ENCODE results near the gene FKBP10. TPM values are rescaled to one million over a fixed set of nuclear protein-coding genes. Genes with fewer than 3 reads are reported as not detected.

The FKBP10 gene, protein sequence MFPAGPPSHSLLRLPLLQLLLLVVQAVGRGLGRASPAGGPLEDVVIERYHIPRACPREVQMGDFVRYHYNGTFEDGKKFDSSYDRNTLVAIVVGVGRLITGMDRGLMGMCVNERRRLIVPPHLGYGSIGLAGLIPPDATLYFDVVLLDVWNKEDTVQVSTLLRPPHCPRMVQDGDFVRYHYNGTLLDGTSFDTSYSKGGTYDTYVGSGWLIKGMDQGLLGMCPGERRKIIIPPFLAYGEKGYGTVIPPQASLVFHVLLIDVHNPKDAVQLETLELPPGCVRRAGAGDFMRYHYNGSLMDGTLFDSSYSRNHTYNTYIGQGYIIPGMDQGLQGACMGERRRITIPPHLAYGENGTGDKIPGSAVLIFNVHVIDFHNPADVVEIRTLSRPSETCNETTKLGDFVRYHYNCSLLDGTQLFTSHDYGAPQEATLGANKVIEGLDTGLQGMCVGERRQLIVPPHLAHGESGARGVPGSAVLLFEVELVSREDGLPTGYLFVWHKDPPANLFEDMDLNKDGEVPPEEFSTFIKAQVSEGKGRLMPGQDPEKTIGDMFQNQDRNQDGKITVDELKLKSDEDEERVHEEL
- total RNA-seq, result 285 and 416 TPM in 2 replicates

DNA sequence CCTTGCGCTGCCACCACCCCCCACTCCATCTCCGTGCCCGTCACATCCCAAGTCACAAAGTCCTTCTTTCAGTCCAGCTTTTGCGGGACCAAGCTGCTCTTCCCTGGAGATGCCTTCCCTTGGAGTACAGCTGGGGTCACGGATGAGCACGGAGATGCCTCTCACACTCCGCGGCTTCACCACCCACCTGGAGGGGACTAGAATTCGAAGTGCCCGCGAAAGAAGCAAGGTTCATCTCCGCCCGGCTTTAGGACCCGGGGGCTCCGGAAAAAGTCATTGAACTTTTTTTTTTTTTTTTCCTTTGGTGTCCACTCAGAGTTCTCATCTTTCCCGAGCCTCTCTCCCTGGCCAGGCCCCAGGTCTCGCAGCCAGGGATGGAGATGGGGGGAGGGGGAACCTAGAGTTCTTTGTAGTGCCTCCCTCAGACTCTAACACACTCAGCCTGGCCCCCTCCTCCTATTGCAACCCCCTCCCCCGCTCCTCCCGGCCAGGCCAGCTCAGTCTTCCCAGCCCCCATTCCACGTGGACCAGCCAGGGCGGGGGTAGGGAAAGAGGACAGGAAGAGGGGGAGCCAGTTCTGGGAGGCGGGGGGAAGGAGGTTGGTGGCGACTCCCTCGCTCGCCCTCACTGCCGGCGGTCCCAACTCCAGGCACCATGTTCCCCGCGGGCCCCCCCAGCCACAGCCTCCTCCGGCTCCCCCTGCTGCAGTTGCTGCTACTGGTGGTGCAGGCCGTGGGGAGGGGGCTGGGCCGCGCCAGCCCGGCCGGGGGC, at the start of gene FKBP10:
Gene FKBP10, plus strand, starts transcription at position 624 of the 771 bp plus-strand sequence. Its CDS starts 31 bp downstream, at position 655.

DNA sequence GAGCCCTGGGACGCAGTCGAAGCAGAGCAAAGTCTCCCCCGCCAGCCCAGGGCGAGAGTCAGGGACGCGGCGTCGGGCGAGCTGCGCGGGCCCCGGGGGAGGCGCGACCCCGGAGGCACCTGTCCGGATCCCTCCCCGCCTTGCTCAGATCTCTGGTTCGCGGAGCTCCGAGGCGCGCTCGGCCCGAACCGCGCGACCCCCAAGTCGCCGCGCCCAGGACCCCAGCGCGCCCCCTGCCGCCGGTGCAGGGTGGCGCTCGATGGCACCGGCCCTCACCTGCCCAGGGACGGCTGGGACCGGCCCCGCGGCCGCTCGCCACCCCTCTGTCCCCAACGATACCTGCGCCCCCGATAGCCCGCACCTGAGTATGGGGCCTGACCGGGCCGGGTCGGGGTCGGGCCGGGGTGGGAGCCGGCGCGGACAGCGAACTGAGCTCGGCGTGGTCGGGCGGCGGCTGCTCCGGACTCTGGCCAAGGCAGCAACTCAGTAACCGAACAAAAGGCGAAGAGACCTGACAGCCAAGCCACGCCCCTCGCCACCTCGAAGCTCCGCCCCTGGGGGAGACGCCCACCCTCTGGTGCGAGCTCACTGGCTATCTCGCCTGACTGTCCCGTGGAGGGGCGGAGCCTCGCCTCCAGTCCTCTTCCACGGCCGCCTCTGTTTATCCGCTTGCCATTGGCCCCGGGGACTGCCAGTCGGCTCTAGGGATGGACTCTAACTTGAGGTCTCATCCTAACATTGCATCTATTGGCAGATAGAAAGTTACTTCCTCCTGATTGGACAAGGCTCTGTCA, 26.4 kb upstream of the FKBP10 start, which contains the start of gene JUP:
Gene JUP, minus strand, starts transcription at position 485 of the 794 bp plus-strand sequence. CDS start 14,857 bp downstream, outside the sequence.

DNA sequence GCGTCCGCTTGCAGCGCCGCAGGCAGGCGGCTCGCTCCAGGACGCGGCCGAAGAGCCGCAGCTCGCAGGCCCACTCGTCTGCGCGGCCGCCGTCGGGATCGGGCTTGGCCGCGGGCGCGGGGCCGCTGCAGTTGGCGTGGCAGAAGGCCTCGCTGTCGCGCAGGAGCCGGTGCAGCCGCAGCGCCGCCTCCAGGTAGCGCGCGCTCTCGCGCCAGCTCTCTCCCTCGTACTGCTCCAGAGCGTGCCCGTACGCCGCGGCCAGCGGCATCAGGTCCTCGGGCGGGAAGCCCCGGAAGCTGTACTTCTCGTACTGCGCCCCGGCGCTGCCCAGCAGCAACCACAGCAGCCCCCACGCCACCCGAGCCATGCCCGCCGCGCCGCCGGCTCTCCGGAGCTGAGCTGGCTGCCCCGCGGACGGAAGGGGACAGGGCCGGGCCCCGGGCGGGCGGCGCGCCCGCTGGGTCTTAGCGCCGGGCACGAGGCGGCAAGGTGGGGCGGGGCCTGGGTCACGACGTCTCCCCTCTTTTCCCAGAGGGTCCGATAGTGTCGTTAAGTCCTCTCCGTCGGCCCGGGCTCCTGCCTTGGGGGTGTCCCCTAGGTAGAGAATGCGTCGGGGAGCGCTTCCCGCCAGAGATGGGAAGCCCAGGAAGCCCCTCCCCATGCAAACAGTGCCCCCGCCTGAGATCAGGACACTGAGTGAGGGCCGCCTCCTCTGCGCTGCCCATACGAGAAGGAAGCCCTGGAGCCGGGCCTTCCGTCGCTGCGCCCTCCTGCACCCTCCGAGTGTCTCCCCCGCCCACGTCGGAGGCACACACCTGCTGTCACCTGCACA, 1.0 kb upstream of the FKBP10 start, which contains the start of gene P3H4:
Gene P3H4, minus strand, starts transcription at position 401 of the 832 bp plus-strand sequence. Its CDS starts 34 bp downstream, at position 367.

DNA sequence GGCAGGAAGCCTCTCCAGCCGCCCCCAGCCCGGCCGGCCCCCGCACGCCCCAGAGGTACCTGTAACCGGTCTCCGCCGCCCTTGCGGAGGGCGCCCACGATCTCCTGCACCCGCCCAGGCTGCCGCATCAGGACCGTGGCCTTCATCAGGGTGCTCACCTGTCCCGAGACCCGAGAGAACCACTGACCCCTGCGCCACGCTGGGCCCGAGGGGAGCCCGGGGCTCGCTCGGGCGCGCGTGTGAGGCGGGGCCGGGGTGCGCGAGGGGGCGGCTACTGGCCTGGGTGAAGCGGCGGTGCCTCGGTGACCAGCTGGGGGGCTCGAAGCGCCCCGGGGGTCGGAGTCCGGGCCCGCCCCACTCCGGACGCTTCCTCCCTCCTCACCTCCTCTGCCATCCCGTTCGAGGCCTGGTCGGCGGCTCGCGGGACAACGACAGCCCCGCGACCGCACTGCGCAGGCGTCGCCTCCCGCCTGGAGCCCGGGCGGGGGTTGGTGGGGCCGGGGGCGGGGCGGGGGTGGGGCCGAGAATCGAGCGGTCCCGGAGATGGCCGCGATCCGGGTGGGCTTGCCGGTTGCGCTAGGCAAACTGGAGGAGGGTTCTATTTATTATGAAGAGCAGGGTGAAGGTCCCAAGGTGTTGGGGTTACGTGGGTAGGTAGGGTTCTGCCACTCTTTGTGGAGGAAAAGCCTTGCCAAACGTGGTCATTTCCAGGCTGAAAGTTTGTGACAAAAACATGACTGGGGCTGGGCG, 23.2 kb downstream of the FKBP10 start, which contains the start of gene NT5C3B:
Gene NT5C3B, minus strand, starts transcription at position 433 of the 750 bp plus-strand sequence. Its CDS starts 39 bp downstream, at position 394.

DNA sequence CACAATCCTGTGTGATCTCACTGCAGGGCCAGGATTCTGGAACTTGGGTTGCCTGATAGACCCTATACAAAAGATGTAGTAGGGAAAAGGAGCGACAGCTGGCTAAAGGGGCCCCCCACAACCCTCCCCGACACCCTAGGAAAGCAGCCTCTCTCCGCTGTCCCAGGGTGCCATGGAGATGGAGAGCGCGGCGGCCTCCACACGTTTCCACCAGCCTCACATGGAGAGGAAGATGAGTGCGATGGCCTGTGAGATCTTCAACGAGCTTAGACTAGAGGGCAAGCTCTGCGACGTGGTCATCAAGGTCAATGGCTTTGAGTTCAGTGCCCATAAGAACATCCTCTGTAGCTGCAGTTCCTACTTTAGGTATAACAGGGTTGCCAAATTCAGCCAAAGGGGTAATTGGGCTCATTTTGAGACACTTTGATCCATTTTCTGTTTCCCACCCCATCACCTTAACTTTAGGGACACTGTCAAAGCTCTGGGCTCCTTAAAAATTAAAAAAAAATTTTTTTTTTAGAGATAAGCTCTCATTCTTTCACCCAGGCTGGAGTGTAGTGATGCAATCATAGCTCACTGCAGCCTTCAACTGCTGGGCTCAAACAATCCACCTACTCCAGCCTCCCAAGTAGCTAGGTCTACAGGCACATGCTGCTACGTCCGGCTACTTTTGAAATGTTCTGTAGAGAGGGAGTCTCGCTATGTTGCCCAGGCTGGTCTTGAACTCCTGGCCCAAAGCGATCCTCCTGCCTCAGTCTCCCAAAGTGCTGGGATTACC, 25.1 kb downstream of the FKBP10 start, which contains the start of gene KLHL10:
Gene KLHL10, plus strand, starts transcription at position 65 of the 778 bp plus-strand sequence. Its CDS starts 108 bp downstream, at position 173.

DNA sequence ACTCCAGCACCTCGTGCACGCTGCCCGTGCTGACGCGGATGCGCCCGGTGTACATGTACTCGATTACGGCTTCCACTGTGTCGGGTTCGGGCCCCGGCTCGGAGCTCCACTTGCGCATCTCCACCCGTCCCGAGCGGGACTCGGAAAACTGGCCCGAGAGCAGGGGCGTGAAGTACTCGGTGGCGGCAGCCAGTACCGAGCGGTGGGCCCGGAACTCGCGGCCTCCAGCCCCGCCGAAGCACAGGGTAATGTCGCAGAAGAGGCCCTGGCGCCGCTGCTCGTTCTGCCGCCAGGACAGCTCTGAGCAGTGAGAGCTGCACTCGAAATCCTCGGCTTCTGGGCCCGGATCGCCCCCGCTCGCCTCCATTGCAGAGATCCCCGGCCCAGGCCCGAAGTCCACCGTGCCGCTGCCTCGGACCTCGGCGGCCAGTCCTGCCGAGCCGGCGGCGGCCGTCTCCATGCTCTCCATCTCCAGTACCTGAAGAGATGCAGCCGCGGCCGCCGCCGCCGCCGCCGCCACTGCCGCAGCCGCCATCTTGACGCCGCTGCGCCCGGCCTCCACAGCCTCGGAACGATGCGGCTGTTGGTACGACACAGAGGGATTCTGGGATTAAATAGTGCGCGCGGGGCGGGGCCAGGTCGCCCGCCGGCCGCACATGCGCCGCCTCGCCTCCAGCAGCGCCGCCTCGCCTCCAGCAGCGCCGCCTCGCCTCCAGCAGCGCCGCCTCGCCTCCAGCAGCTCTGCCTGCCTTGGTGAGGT, 52.2 kb downstream of the FKBP10 start, which contains the start of gene KLHL11:
Gene KLHL11, minus strand, starts transcription at position 588 of the 760 bp plus-strand sequence. Its CDS starts 53 bp downstream, at position 535.

Other genes with a start within 250 kb of the FKBP10 start
- not detected in 2 replicates for gene KRT9, start 240.9 kb upstream of the FKBP10 start, total RNA-seq
- 0.12 and 0.26 TPM in 2 replicates for gene KRT14, start 226.1 kb upstream of the FKBP10 start, total RNA-seq
- 0.17 TPM in 1 of 2 replicates, not detected in the other for gene KRT16, start 200.2 kb upstream of the FKBP10 start, total RNA-seq
- 2.5 TPM in 1 of 2 replicates, not detected in the other for gene KRT17, start 188.4 kb upstream of the FKBP10 start, total RNA-seq
- gene EIF1, start 124.1 kb upstream of the FKBP10 start, total RNA-seq, result 111 and 272 TPM in 2 replicates
- not detected in 2 replicates for gene GAST, start 100.7 kb upstream of the FKBP10 start, total RNA-seq
- not detected in 2 replicates for gene HAP1, start 78.4 kb upstream of the FKBP10 start, total RNA-seq
- gene JUP, start 26.3 kb upstream of the FKBP10 start, total RNA-seq, result 17.4 and 28.9 TPM in 2 replicates
- 42.3 and 81.7 TPM in 2 replicates for gene P3H4, start 1.1 kb upstream of the FKBP10 start, total RNA-seq
- gene NT5C3B, start 23.2 kb downstream of the FKBP10 start, total RNA-seq, result 47.9 and 50.6 TPM in 2 replicates
- gene KLHL10, start 24.8 kb downstream of the FKBP10 start, total RNA-seq, result 0.23 TPM in 1 of 2 replicates, not detected in the other
- gene KLHL11, start 52.4 kb downstream of the FKBP10 start, total RNA-seq, result 11.2 and 14.6 TPM in 2 replicates
- gene ACLY, start 105.9 kb downstream of the FKBP10 start, total RNA-seq, result 147 and 228 TPM in 2 replicates
- gene ODAD4, start 117.6 kb downstream of the FKBP10 start, total RNA-seq, result 0.68 and 1.3 TPM in 2 replicates
- gene CNP, start 153.8 kb downstream of the FKBP10 start, total RNA-seq, result 62.6 and 69.4 TPM in 2 replicates
- gene DNAJC7, start 204.4 kb downstream of the FKBP10 start, total RNA-seq, result 39.7 and 67.8 TPM in 2 replicates
- gene NKIRAS2, start 207.1 kb downstream of the FKBP10 start, total RNA-seq, result 41.5 and 65.0 TPM in 2 replicates
- gene C17orf113, start 237.6 kb downstream of the FKBP10 start, total RNA-seq, result 0.23 and 0.43 TPM in 2 replicates